HG02623 (cell line): ENCODE measurements around the gene G0S2.
A peak's percentile ranks its signal among the peaks of the same experiment; 100 is the strongest.

ENCODE experiments used
- ATAC-seq: cut with Tn5 transposase; IDR thresholded peaks from one replicate; pipeline ENCODE4 v1.9.1; 2021; ENCODE audit warnings: moderate library complexity; ENCODE audit not compliant: unreplicated experiment

Gene G0S2, protein sequence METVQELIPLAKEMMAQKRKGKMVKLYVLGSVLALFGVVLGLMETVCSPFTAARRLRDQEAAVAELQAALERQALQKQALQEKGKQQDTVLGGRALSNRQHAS

DNA sequence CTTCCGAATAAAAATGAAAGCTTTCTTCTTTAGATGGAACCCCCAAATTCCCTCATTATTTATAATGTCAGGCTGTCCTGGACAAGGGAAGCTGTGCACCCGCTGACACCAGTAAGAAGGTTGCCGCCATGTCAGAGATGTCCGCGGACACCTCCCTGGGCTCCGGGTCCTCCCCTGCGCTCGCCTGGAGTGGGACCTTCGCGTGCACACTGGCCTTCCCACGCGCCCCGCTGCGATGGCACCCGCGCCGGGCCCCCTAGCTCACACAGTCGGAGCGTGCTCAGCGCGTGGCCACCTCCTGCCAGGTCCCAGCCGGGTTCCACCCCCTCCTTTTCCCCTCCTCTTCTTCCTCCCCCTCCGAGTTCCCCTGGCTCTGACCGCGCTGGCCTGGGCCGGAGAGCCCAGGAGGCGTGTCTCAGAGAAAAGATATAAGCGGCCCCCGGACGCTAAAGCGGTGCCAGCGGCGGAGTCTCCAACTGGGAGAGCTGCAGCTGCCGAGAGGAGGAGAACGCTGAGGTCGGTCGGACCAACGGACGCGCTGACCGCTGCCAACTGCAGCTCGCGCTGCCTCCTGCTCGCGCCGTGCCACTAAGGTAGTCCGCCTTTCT, at the start of gene G0S2:
Gene G0S2 (plus strand): TSS at position 456 of the 608 bp plus-strand sequence. CDS start 273 bp downstream, outside the sequence.
- ATAC-seq: no peak

DNA sequence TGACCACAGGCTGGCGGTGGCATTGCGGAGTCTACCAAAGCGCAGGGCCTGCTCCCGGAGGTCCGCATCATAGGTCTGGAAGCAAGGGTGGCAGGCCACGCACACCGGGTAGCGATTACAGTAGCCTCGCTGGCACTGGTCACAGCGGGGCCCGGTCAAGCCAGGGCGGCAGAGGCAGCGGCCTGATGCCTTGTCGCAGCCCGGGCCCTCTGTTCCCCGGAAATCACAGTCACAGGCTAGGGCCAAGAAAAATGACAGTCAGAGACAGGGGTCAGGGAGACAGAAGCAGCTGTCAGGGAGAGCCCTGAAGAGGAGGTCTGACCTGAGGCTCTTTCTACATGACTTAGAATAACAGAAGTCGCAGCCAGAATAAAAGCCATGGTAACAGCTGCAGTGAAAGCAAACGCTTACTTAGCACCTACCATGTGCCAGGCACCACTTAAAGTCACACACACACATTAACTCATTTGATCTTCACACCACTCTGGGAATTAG, 49.4 kb upstream of the G0S2 start:
- no peak for ATAC-seq

DNA sequence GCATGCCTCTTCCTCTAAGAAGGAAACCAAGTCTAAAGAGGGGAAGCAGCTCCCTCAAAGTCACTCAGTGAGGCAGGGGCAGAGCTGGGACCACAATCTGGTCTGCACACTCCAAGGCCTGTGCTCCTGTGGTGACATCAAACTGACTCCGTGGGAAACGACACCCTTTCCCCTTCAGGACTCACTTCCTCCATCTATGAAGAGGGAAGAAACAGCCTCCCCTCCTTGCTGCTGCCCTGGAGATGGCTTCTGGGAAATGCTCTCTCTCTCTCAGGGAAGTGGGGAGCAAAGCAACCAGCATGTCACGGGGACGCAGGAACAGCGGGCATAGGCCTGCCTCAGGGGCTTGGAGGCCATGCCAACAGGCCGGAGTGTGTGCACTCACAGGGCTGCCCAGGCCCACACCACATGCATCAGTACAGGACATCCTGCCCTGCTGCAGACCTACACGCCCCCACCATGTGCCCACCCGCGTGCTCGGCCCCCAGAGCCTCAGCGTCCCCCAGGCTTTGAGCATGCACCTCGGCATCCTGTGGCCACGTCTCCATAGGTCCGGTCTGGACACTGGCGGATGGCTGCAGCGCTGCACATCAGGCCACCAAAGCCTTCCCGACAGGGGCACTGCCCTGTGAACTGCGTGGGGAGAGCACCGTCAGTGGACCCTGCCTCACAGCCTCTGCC, 48.7 kb upstream of the G0S2 start:
- no peak for ATAC-seq

DNA sequence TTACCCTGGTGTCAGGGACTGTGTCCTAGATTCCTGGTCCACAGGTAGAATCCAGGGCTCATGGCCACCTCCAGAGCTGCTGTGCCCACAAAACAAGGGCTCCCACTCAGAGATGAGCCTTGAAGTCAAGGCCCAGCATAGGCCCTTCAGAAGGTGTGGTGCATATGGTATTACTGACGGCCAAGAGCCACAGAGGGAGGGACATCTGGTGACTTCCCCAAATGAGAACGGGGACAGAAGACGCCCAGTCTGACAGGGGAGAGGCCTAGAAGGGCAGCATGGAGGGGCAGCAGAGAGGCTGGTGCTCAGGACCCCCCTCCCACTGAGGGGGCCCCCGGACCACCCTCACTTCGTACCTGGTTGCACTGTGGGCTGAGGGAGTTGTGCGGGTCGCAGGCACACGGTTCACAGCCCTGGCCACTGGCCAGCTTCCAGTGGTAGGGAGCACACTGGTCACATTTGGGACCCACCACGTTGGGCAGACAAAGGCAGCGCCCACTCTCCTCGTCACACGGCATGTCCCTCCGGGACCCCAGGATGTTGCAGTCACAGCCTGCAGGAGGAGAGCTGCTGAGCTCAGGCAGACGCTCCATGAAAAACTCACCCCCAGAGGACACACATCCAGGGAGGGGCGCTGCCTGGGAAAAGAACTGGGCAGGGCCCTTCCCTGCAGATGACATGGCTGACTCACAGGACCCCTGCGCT, 48.0 kb upstream of the G0S2 start:
- ATAC-seq: no peak

DNA sequence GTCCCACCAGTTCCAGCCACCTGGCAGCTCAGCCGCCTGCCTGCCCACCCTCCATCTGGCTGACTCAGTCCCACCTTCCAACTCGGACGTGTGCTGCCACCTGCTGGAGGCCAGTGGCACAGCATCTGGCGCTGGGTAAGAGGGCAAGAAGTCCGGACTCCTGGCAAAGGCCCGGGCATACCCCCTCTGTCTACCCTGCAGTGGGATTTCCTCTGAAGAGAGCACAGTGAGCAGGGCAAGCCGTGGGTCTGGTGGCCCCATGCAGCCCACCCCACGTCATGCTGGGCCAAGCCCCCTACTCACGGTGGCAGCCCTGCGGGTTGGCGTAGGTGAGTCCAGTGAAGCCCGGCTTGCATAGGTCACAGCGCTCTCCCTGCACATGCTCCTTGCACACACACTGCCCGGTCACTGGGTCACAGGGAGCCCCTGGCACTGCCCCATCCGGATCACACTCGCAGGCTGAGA, 47.4 kb upstream of the G0S2 start:
- ATAC-seq: peak; percentile 74

DNA sequence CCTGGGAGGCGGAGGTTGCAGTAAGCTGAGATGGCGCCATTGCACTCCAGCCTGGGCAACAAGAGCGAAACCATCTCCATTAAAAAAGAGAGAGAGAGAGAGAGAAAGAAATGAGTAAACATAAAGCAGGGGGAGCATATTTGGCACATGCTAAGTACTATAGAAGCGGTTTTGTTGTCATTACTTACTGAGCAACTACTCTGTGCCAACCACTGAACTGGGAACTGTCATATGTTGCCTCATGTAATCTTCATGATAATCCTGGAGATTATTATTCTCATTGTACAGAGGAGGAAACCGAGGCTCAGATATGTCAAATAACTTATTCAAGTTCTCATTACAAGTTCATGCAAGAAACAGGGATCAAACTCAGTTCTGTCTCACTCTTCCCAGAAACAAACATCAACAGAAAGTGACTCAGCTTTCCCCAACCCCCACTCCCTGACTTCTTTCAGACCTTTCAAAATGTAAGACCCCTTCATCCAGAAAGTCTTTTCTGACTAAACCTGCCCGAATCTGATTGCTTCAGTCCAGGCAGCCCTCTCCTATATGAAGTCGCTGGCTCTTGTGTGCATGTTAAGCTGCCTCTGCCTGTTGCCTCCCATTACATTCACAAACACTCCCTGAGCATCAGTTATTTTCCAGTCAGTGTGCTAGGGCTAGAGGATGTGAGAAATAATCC, 46.5 kb upstream of the G0S2 start:
- no peak for ATAC-seq

DNA sequence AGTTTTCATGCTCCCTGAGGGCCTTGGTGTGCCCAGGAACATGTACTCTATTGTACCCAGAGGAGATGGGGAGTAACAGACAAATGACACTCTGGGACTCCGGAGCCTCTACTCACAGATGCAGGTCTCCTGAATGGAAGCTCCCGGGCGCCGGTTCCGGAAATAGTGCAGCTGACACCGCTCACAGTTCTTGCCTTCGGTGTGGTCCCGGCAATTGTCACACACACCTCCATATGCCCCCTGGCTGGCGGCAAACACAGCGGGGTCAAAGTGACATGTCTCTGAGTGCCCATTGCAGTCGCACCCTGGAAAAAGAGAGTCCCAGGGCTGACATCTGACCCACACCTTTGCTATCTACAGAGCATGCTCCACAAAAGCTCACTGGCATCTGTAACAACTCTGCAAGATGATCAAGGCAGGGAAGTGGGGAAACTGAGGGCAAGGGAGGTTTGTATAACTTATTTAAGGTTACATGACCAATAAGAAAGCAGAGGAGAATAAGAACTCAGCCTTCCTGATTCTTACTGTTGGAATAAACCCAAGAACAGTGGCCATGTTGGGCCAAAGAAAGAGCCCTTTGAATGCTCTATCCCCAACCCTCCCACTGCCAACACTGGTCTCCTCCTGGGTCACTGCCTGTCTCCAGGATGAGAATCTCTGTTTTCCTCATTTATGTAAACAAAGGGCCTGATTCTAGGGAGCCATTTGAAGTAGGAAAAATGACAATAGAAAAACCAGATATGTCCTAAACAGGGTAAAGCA, 45.4 kb upstream of the G0S2 start:
- no peak for ATAC-seq

DNA sequence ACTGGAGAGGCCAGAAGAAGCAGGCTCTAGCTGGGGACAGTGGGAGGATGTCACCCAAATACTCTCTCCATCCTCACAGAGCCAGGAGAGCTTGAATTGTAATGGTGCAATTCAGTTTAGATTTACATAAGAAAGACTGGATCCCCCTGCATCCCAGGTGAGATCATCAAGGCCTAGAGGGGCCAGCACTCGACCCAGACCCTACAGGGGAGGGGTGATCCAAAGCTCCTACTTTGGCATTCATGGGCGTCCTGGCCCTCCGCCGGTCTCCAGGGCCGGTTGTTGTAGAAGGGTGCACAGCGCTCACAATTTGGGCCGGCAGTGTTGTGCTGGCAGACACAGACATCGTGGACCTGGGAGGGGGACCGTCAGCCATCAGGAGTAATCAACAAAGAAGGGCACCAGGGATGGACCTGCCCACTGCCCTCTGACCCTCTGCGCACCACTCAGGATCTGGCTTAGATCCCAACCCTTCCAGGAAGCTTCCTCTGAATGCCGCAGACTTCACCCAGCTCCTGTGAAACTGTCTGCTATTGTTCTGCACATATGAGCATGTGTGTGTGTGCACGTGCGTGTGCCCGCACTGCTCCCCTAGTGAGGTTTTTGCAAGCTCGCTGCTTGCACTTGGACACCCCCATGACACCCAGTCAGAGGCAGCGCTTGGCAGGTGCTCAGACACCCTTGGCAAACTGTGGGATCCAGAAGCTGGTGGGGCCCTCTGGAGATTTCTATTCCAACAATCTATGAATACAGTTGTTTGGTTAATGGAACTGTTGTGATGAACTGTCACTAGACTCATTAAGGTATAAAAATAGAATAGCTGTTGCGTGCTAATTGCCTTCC, 44.6 kb upstream of the G0S2 start:
- no peak for ATAC-seq

DNA sequence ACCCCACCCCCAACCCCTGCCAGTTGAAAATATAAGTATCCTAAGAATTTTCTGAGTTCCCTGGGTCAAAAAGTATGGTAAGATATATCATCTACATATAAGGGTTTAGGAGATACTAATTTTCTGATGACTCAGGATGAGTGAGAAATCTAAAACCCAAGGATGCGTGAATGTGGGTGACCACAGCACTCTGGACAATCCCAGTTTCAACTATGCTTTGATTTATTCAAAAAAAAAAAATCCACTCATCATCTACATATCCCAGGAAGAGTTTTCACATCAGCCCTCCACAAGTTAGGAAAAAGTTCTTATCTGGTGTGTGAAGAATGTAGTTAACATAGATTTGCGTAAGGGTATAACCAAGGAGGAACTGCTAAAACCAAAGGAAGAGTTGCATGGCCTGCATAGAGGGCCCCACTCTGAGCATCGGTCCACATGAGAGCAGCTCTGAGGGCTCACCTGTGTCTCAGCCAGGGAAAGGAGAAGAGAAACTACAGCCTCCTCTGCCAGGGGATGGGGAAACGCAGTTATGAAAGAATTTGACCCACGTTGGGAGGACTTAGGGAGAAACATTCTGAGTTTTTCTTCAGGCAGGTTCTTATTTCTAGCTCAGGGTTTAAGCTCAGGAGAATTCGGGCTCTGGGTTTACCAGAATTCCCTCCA, 41.7 kb upstream of the G0S2 start:
- no peak for ATAC-seq

DNA sequence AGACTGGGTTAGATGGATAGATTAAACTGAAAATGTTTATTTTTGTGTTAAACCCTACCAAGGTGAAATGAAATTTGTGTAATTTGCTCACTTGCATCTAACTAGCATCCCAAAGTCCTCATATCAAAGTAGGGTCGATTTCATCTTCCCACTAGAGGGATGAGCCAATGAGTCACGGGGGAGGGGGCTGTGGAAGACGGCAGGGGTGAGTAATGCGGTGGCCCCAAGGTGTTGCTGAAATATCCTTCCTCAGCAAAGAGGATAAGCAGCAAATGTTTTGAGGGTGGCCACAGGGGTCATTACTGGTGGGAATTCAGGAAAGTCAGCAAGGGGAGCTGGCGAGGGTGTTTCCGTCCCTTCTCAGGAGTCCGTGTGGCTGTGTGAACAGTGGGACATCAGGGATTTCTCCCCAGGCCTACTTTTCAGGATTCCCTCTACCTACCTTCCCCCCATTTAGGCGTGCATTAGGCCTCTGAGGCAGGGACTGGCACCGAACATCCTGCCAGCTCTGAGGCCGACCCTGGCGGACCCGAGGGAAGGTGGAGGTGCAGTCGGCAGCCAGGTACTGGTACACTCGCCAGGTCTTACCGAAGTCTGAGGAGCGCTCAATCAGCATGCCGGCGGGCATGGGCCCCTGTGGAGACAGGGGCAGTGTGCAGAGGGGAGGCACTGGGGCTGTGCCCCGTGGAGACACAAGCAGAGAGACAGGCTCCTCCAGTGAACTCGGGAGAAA, 41.0 kb upstream of the G0S2 start:
- no peak for ATAC-seq

DNA sequence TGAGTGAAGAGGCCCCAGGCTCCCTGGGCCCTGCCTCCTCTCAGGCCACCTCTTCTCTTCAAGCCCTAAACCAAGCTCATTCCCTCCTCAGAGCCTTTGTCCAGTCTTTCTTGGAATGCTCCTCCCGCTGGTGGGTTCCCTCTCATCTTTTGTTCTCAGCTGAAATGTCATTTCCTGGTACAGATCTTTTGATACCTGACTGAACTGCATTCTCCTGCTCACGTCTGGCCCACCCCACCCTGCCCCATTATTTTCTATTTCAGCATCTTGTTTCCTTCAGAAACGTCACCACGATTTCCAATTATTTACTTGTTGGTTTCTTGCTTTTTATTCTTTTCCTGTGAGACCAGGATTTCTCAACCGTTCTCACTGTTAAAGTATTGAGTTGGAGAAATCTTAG, 39.4 kb upstream of the G0S2 start:
- no peak for ATAC-seq

DNA sequence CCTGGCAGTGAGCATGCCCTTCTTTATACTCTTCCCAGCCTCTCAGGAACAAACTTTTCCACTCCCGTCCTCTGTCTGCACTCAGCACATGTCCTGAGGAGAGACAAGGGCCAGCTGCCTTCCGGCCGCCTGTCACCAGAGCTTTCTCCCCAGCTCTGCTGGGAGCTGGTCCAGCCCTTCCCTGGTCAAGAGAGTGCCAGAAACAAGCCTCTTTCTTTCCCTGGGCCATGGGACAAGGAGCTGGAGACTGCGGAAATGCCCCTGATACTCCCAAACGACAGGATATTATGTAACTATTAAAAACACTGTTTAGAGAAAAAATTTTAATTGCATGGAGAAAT, 33.4 kb upstream of the G0S2 start:
- no peak for ATAC-seq

DNA sequence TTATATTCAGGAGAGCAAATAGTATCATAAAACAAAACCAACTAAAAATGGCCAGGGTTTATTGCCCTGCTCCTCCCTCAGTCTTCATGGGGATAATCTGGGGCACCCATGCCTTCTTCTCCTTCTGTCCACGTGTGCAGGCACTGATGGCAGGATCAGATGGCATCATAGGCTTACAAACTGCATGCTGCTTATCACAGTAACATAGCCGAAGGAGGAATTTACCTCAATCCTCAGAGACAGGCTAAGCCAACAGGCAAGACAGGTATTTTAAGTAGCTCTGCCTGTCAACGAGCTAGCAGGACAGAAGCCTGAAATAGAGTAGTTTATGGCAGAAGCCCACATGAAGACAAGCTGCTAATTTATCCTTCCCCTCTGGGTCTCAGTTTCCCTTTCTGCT, 32.4 kb upstream of the G0S2 start:
- no peak for ATAC-seq

DNA sequence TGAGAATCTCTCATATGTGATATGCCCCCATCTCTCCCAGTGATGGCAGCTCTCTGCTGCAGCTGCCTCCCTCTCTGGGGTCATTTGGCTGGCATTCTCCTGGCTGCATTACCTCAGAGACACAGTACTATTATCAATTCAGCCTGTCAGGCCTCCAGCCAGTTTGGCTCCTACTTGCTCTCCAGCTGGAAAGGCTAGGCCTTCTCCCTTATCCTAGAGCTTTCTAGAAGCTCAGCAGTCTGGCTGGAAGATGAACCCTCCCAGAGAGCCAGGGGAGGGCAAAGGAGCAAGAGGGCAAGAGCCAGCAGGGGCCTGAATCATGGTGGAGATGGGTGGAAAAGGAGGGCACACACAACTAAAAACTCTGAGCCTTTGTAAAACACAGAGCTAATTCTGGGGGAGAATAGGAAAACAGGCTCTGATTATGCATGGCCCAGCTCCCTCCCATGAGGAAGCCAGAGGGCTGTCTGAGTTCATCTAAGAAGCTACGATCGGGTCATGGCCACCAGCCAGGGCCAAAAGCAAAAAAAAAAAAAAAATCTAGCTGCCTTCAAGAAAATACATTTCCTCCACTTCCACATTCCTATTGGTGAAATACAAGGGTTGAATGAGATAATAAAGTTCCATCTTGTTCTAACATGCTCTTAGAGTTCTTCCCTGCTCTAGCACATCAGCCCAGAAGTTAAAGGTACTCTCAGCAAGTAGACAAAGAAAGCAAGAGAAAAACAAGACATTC, 31.8 kb upstream of the G0S2 start:
- no peak for ATAC-seq

DNA sequence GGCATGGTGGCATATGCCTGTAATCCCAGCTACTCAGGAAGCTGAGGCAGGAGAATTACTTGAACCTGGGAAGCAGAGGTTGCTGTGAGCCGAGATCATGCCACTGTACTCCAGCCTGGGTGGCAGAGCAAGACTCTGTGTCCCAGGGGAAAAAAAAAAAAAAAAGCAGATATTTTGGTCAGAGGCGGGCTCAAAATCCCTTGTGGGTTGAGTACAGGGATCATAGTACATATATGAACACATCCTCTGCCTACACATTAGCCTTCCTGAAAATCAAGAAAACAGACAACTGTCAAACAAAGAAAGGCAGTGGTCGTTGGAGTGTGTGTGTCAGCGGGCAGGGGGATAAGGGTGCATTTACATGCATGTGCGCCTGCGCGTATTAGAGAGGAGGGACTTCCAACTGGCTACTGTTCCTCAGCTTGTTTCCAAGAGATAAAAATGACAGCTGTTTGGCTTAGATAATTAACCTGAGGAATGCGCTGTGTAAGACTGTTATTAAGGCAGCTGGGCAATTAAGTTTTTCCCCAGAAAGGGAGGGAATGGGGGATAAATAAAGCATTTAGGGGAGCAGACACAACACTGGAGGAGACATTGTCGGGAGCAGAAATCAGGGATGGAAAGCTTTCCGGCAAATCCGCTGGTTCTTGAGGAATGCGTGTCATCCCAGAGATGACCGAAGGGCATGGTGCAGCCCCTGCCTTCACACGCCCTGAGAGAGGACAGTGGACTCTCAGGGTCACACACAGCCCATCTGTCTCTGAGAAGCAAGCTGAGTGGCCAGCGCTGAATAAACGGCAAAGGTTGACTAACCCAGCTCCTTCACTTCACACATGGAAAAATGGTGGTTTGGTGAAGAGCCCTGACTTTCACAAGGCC, 29.4 kb upstream of the G0S2 start:
- no peak for ATAC-seq

DNA sequence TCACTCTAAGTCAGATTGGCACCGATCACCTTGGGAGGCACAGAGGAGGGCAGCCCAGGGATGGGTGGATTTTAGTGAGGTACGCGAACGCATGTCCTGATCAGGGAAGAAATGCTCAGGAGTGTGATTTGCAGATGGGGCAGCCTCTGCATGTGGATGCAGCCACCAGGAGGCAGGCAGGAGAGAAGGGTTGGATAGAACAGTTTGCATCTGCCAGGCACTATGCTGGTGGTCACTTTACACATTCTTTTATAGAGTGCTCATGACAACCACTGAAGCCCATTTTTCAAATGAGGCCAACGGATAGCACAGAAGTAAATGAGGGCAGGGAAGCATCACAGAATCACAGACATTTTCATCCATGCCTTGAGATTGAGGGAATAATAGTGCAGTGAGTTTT, 28.7 kb upstream of the G0S2 start:
- no peak for ATAC-seq

DNA sequence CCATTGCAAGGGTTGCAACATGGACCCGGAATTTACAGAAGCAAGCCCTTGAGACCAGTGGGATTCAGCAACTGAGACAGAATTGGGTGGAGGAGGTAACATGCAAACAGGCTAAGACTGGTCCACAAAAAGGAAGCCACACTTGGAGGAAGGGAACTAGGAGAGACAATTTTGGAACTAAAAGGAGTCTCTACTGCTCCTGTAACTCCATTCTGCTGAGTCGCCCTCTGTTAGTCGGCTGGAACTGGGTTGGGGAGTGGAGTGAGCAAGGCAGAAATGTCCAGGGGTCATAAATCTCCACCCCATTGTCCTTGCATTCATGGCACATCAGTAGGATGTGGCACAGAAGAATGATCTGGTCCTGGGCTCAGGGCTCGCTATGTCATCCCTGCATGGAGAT, 28.1 kb upstream of the G0S2 start:
- no peak for ATAC-seq
